ENCODE results near the gene SLMAP.
A peak's percentile ranks its signal among the peaks of the same experiment; 100 is the strongest.

The SLMAP gene

DNA sequence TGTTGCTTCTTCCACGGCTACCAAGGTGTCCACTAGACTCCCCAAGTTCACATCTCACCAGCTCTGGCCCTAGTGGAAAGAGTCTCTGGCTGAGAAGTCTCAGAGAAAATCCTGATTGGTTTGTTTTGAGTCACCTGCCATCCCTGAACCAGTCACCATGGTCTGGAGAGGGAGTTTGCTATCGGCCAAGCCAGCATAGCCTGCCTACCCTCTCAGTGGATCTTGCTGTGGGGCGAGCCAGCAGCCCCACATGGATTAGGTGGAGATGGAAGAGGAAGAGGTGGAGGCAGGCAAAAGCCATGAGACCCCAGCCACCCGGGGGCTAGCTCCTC, 204.0 kb downstream of the SLMAP start:
- DNase-seq (ENCODE audit: low read depth), result no peak
- no peak overlapping the region for H3K4me3 ChIP-seq (ENCODE audit: low read depth, low read length)
- TF ChIP-seq, protein P1, sequence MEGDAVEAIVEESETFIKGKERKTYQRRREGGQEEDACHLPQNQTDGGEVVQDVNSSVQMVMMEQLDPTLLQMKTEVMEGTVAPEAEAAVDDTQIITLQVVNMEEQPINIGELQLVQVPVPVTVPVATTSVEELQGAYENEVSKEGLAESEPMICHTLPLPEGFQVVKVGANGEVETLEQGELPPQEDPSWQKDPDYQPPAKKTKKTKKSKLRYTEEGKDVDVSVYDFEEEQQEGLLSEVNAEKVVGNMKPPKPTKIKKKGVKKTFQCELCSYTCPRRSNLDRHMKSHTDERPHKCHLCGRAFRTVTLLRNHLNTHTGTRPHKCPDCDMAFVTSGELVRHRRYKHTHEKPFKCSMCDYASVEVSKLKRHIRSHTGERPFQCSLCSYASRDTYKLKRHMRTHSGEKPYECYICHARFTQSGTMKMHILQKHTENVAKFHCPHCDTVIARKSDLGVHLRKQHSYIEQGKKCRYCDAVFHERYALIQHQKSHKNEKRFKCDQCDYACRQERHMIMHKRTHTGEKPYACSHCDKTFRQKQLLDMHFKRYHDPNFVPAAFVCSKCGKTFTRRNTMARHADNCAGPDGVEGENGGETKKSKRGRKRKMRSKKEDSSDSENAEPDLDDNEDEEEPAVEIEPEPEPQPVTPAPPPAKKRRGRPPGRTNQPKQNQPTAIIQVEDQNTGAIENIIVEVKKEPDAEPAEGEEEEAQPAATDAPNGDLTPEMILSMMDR (IDR thresholded peaks at IDR 0.05; ENCODE audit: control insufficient read depth, extremely low read depth, insufficient read depth), result no peak

DNA sequence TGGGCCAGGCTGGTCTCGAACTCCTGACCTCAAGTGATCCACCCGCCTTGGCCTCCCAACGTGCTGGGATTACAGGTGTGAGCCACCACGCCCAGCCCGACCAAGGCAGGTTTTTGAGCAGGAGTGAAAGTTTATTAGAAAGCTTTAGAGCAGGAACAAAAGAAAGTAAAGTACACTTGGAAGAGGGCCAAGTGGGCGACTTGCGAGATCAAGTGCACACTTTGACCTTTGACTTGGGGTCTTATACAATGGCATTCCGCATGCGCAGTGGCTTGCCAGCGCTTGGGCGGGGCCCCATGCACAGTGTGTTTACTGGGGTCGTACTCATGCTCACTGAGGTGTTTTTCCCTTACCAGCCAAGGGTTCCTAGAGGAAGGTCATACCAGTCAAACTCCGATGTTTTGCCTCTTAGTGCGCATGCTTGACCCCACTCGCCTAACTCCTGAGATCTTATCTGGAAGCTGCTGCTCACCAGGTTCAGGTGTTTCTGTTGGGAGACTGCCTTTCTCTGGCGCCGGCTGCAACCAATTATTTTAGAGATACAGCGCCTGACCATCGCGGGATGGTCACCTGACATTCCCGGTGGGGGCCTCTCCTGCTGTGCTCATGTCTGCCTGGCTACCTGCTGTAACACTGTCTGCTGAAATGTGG, 205.2 kb downstream of the SLMAP start:
- TF ChIP-seq, protein P1 (IDR thresholded peaks at IDR 0.05; ENCODE audit: control insufficient read depth, extremely low read depth, insufficient read depth), result no peak
- DNase-seq (ENCODE audit: low read depth), result no peak
- no peak overlapping the region for H3K4me3 ChIP-seq (ENCODE audit: low read depth, low read length)

DNA sequence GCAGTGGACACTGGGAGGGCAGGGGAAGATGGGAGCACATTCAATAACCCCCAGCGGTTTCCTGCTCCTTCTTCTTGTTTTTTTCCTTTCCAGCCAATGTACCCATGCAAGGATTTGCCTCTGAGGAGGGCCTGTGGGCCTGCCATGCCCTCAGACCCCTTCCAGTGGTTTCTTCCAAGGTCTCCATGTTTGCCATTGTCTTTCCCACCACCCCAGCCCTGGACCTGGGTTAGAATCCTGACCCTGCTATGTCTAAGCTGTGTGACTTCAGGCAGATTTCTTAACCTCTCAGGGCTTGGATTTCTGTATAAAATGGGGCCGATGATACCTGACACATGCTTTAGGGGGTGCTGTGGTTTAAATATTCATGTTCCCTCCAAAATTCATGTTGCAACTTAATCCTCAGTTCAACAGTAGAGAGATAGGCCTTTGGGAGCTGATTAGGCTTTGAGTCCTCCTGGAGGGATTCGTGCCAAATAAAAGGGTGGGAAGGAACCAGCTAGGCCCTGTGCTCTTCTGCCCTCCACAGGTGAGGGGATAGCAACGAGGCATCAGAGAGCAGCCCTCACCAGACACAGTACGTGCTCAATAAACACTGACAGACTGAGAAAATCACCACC, 205.8 kb downstream of the SLMAP start:
- DNase-seq (ENCODE audit: low read depth), result no peak
- no peak overlapping the region for H3K4me3 ChIP-seq (ENCODE audit: low read depth, low read length)
- TF ChIP-seq, protein P1 (IDR thresholded peaks at IDR 0.05; ENCODE audit: control insufficient read depth, extremely low read depth, insufficient read depth), result peak; percentile 18; the same call in 1 of the 2 replicates

DNA sequence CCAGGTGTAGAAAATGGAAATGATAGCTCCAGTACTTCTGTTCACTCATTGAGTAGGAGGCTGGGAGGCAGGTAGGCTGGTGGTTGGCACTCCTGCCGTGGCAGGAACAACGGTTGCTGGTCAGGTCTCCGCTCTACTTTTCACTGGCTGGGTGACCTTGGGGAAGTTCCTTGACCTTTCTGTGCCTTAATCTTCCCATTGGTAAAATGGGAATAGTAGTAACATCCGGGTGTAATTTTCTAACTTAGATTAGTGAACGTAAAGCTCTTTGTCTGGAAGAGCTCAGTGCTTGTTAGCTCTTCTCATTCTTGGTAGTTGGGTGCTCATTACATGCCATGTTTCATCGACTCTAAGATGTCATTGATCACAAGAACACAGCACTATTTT, 206.3 kb downstream of the SLMAP start:
- TF ChIP-seq, protein P1 (IDR thresholded peaks at IDR 0.05; ENCODE audit: control insufficient read depth, extremely low read depth, insufficient read depth), result no peak
- DNase-seq (ENCODE audit: low read depth), result no peak
- no peak overlapping the region for H3K4me3 ChIP-seq (ENCODE audit: low read depth, low read length)

DNA sequence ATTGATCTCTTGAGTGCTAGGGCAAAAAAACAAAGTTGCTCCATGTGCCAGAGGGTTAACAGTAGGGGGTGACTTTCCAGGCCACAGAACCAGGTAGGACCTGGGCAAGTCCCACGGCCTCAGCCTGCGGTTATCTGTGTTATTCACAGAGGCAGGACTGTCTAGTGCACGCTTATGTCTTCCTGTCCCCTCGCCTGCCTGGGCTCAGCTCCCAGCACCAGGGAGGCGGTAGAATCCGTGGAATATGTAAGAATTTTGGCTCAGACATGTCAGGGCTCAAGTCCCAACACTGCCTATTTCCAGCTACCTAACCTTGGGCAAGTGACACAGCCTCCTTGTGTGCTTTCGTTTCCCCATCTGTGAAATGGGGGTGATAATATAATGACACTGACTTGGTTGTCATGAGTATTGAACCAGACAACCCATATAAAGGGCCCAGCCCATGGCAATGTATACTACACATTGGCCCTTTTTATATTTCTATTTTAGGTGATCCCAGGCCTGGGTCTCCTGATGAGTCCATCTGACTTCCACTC, 207.8 kb downstream of the SLMAP start:
- TF ChIP-seq, protein P1 (IDR thresholded peaks at IDR 0.05; ENCODE audit: control insufficient read depth, extremely low read depth, insufficient read depth), result no peak
- no peak for DNase-seq (ENCODE audit: low read depth)
- no peak overlapping the region for H3K4me3 ChIP-seq (ENCODE audit: low read depth, low read length)

DNA sequence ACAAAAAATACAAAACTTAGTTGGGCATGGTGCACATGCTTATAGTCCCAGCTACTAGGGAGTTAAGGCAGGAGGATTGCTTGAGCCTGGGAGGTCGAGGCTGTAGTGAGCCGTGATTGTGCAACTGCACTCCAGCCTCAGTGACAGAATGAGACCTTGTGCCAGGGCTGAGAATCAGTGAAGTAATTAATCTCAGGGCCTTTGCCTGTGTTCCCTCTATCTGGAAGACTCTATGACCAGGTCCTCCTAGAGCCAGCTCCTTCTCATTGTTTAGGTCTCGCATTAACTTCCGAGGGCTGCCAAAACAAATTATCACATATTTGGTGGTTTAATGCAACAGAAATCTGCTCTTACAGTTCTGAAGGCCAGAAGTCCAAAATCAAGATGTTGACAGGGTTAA, 210.7 kb downstream of the SLMAP start:
- TF ChIP-seq, protein P1 (IDR thresholded peaks at IDR 0.05; ENCODE audit: control insufficient read depth, extremely low read depth, insufficient read depth), result no peak
- DNase-seq (ENCODE audit: low read depth), result no peak
- H3K4me3 ChIP-seq (ENCODE audit: low read depth, low read length), result no peak overlapping the region

All from LNCaP clone FGC (cell line).